Measurements from ENCODE around the gene MCOLN2.

- TF ChIP-seq EZH2 (IDR thresholded peaks at IDR 0.05; ENCODE audit: insufficient read depth, poor library complexity, severe bottlenecking): no peak
- TF ChIP-seq EZH2phosphoT487 (IDR thresholded peaks at IDR 0.05; ENCODE audit: insufficient read depth, low read depth): no peak
Measured at GRCh38 chr1:84916897-84917296, 80.0 kb downstream of the MCOLN2 start.
